GM21381 (cell line): ENCODE results near the gene TTLL8.

Experiments
- ATAC-seq: cut with Tn5 transposase; IDR thresholded peaks from one replicate; pipeline ENCODE4 v1.9.1; 2021; ENCODE audit warnings: mild to moderate bottlenecking, moderate library complexity; ENCODE audit not compliant: unreplicated experiment

The TTLL8 gene

GRCh38 chr22:50008151-50009040 lies 49.7 kb downstream of the TTLL8 start:
- no peak for ATAC-seq

- no peak for ATAC-seq
Observed at GRCh38 chr22:50007057-50007511, 51.0 kb downstream of the TTLL8 start.

GRCh38 chr22:50004918-50005317 lies 53.2 kb downstream of the TTLL8 start:
- ATAC-seq: no peak

- ATAC-seq: no peak
Observed at GRCh38 chr22:50002791-50003190, 55.3 kb downstream of the TTLL8 start.

GRCh38 chr22:50001388-50002231 lies 56.5 kb downstream of the TTLL8 start:
- ATAC-seq: no peak

GRCh38 chr22:50000587-50001387 lies 57.3 kb downstream of the TTLL8 start:
- ATAC-seq: no peak

- ATAC-seq: no peak
Observed at GRCh38 chr22:49999946-50000586, 58.0 kb downstream of the TTLL8 start.

GRCh38 chr22:49999063-49999945 lies 58.8 kb downstream of the TTLL8 start:
- no peak for ATAC-seq

GRCh38 chr22:49998718-49999062 lies 59.4 kb downstream of the TTLL8 start:
- ATAC-seq: no peak

GRCh38 chr22:49997932-49998717 lies 60.0 kb downstream of the TTLL8 start:
- no peak for ATAC-seq

GRCh38 chr22:49997251-49997599 lies 60.9 kb downstream of the TTLL8 start:
- no peak for ATAC-seq

GRCh38 chr22:49996518-49997250 lies 61.4 kb downstream of the TTLL8 start:
- no peak for ATAC-seq

GRCh38 chr22:49996119-49996517 lies 62.0 kb downstream of the TTLL8 start:
- ATAC-seq: no peak

- ATAC-seq: no peak
Observed at GRCh38 chr22:49995361-49996118, 62.6 kb downstream of the TTLL8 start.

GRCh38 chr22:49995041-49995360 lies 63.1 kb downstream of the TTLL8 start:
- ATAC-seq: no peak

GRCh38 chr22:49994361-49995040 lies 63.6 kb downstream of the TTLL8 start:
- ATAC-seq: no peak
